Vagina (tissue), 2 donors: ENCODE results near the gene GOLGA1. TPM values are rescaled to one million over a fixed set of nuclear protein-coding genes. Genes with fewer than 3 reads are reported as not detected.
"Not testable (repeated sequence)": the region's sequence is repeated elsewhere in the genome, so short reads cannot be mapped to it uniquely, and the experiment has no call there.

Experiments used
- DNase-seq, 2 donors: peaks; one replicate each; pipeline ENCODE4 v3.0.0-alpha.2; 2017; ENCODE audit errors: extremely low spot score in 2 of 2
- H3K27ac ChIP-seq: fragments of 200-600 bp; sonication (generic); one replicate; pipeline ENCODE4 v1.5.1; 2019
- H3K27me3 ChIP-seq: fragments of 200-600 bp; sonication (generic); one replicate; pipeline ENCODE4 v1.5.1; 2019
- H3K36me3 ChIP-seq, 2 donors: fragments of 200-600 bp; sonication (generic); one replicate each; pipeline ENCODE4 v1.5.1; 2017 to 2019
- H3K4me1 ChIP-seq: fragments of 200-600 bp; sonication (generic); one replicate; pipeline ENCODE4 v1.5.1; 2019
- H3K4me3 ChIP-seq, 2 donors: fragments of 200-600 bp; sonication (generic); 1 replicate in 1 of 2; 2 replicates in 1 of 2; pipeline ENCODE4 v1.5.1; 2016 to 2019
- H3K9me3 ChIP-seq: fragments of 200-600 bp; sonication (generic); one replicate; pipeline ENCODE4 v1.5.1; 2019
- CTCF ChIP-seq, 3 experiments: fragments of 450-650 bp in 2 of 3; fragments of 200-600 bp in 1 of 3; sonication (generic) in 1 of 3; IDR thresholded peaks; one replicate each; pipeline ENCODE4 v1.5.1; 2017 to 2019; ENCODE audit warnings: antibody characterized with exemption in 3 of 3, mild to moderate bottlenecking in 2 of 3, moderate library complexity in 2 of 3
- POLR2A ChIP-seq, 2 donors: fragments of 450-650 bp; IDR thresholded peaks; one replicate each; pipeline ENCODE4 v1.6.1; 2017; ENCODE audit warnings: antibody characterized with exemption in 2 of 2, mild to moderate bottlenecking in 2 of 2, moderate library complexity in 2 of 2
- POLR2AphosphoS5 ChIP-seq, 2 donors: sonication (generic); formaldehyde crosslinking; IDR thresholded peaks; one replicate each; pipeline ENCODE4 v1.9.0; 2017; ENCODE audit warnings: antibody characterized with exemption in 2 of 2, mild to moderate bottlenecking in 2 of 2, low read depth in 1 of 2; ENCODE audit not compliant: insufficient read depth in 1 of 2
- intact Hi-C: fragments of 100-400 bp; cut with DNase I; formaldehyde crosslinking; loops from one replicate; pipeline ENCODE4 v1.15.1; 2023
- total RNA-seq: library from RNA; depleted of rRNA; stranded (reverse); fragments of >200 nt; gene quantifications from one replicate; pipeline ENCODE4 v1.2.3, GENCODE V29; 2016

GOLGA1 gene
- total RNA-seq, 1 donor from 2014 or later, result 14.7 TPM

GRCh38 chr9:124846969-124847368 lies 93.9 kb downstream of the GOLGA1 start:
- DNase-seq, result no peak
- Histone ChIP-seq H3K27ac (no peak overlapping the region), H3K36me3 (no peaks in the 10 kb centered on the region), H3K4me1 (peaks cover 3% of the 10 kb centered on the region), H3K27me3 (no peaks in the 10 kb centered on the region), H3K4me3 (no peak overlapping the region), H3K9me3 (no peaks in the 10 kb centered on the region)
- intact Hi-C loops, result no loop called here
- TF ChIP-seq POLR2AphosphoS5 (IDR thresholded peaks at IDR 0.05; ENCODE audit: insufficient read depth in 1 of 2, low read depth in 1 of 2) (no peak), POLR2A (IDR thresholded peaks at IDR 0.05) (no peak), CTCF (IDR thresholded peaks at IDR 0.05) (no peak)

GRCh38 chr9:124846467-124846866 lies 94.4 kb downstream of the GOLGA1 start:
- H3K4me1 ChIP-seq, H3K36me3 ChIP-seq, H3K27me3 ChIP-seq, H3K4me3 ChIP-seq, DNase-seq, H3K27ac ChIP-seq, H3K9me3 ChIP-seq, intact Hi-C loops: not testable (repeated sequence)

DNA sequence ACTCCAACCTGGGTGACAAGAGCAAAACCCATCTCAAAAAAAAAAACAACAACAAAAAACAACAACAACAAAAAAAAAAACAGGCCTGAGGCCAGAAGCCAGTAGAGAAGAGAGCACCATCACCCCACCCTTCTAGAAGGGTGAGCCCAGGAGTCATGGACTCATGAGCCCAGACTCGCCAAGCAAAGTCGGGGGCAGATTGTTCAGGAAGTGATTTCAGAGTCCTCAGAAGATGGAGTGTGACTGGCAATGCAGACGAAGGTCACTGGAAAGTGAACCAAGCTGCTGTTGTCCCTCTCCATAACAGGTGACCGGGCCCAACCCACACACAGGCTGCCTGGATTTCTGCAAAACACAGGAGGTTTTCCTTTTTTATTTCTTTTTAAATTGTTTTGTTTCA lies 96.6 kb downstream of the GOLGA1 start:
- DNase-seq, result no peak
- no peaks in the 10 kb centered on the region for H3K4me1 ChIP-seq
- H3K27me3 ChIP-seq, result no peaks in the 10 kb centered on the region
- no peak overlapping the region for H3K27ac ChIP-seq
- H3K9me3 ChIP-seq, result no peaks in the 10 kb centered on the region
- no peak for TF ChIP-seq POLR2A (IDR thresholded peaks at IDR 0.05)
- TF ChIP-seq POLR2AphosphoS5 (IDR thresholded peaks at IDR 0.05; ENCODE audit: insufficient read depth in 1 of 2, low read depth in 1 of 2), result no peak
- no peak for TF ChIP-seq CTCF (IDR thresholded peaks at IDR 0.05)
- H3K36me3 ChIP-seq, result no peaks in the 10 kb centered on the region
- intact Hi-C loops, result no loop called here
- no peak overlapping the region for H3K4me3 ChIP-seq

DNA sequence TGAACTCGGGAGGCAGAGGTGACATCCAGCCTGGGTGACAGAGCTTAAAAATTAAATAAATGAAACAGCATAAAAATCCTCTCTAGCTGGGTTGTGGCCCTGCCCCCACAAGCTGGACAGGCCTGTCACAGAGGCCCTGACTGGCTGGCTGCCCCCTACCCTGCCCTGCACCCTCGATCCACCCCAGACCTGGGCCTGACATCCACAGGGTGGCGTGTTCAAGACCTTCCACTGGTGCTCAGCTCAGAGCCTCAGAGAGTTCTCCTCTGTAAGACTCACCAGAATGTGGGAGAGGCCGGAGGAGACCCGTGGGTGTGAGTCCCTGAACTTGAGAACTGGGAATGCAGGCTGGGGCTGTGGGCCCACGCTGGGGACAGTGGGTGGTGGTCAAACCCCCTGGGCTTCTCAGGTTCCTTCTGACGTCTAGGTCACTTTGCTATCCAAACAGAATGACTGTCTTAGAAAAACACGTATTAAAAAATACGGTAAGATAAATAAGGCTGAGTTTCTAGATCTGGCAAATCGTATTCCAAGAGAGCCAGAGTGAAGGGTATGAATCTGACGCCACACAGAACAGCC lies 97.3 kb downstream of the GOLGA1 start:
- Histone ChIP-seq H3K4me1 (no peaks in the 10 kb centered on the region), H3K9me3 (no peaks in the 10 kb centered on the region), H3K4me3 (no peak overlapping the region), H3K27me3 (no peaks in the 10 kb centered on the region), H3K27ac (no peak overlapping the region), H3K36me3 (no peaks in the 10 kb centered on the region)
- no peak for DNase-seq
- intact Hi-C loops, result no loop called here
- TF ChIP-seq CTCF (IDR thresholded peaks at IDR 0.05) (no peak), POLR2AphosphoS5 (IDR thresholded peaks at IDR 0.05; ENCODE audit: insufficient read depth in 1 of 2, low read depth in 1 of 2) (no peak), POLR2A (IDR thresholded peaks at IDR 0.05) (no peak)

GRCh38 chr9:124841075-124841821 lies 99.6 kb downstream of the GOLGA1 start:
- H3K4me1 ChIP-seq, result no peaks in the 10 kb centered on the region
- no peak for TF ChIP-seq CTCF (IDR thresholded peaks at IDR 0.05)
- no peak for TF ChIP-seq POLR2AphosphoS5 (IDR thresholded peaks at IDR 0.05; ENCODE audit: insufficient read depth in 1 of 2, low read depth in 1 of 2)
- no peak for TF ChIP-seq POLR2A (IDR thresholded peaks at IDR 0.05)
- H3K36me3 ChIP-seq, result no peaks in the 10 kb centered on the region
- DNase-seq, result no peak
- intact Hi-C loops, result no loop called here
- H3K4me3 ChIP-seq, result no peak overlapping the region
- H3K9me3 ChIP-seq, result no peaks in the 10 kb centered on the region
- H3K27me3 ChIP-seq, result no peaks in the 10 kb centered on the region
- H3K27ac ChIP-seq, result no peak overlapping the region
